Stimulated activated naive B cell treated with anti-CD40 and anti-IgM and Interleukin-4, amounts not matched to agents 10 μg/mL and 1 μg/mL and 100 μg/mL, for 72 hours (primary cell): ENCODE data around the gene TTLL10.

Experiments used
- ATAC-seq, 2 donors: fragments of 150-1000 bp; cut with Tn5 transposase; replicated peaks; 2 replicates each; pipeline ENCODE4 v1.10.0; 2021; ENCODE audit warnings: moderate library complexity in 1 of 2
- DNase-seq: peaks from one replicate; pipeline ENCODE4 v3.0.0; 2021
- H3K27ac Mint-ChIP-seq: one replicate; pipeline ENCODE4 v1.8.0; 2022; ENCODE audit warnings: mild to moderate bottlenecking, mixed read lengths
- H3K27me3 Mint-ChIP-seq, 2 donors: one replicate each; pipeline ENCODE4 v1.8.0; 2022; ENCODE audit warnings: mixed read lengths in 2 of 2
- H3K36me3 Mint-ChIP-seq, 2 donors: one replicate each; pipeline ENCODE4 v1.8.0; 2022; ENCODE audit warnings: mixed read lengths in 2 of 2, mild to moderate bottlenecking in 1 of 2
- H3K4me1 Mint-ChIP-seq, 2 donors: one replicate each; pipeline ENCODE4 v1.8.0; 2022; ENCODE audit warnings: mixed read lengths in 2 of 2, mild to moderate bottlenecking in 1 of 2
- H3K4me3 Mint-ChIP-seq, 2 donors: one replicate each; pipeline ENCODE4 v1.8.0; 2022; ENCODE audit warnings: mild to moderate bottlenecking in 2 of 2, mixed read lengths in 2 of 2, moderate library complexity in 1 of 2
- H3K9me3 Mint-ChIP-seq, 2 donors: one replicate each; pipeline ENCODE4 v1.8.0; 2022; ENCODE audit warnings: mixed read lengths in 2 of 2, mild to moderate bottlenecking in 1 of 2

TTLL10 gene

DNA sequence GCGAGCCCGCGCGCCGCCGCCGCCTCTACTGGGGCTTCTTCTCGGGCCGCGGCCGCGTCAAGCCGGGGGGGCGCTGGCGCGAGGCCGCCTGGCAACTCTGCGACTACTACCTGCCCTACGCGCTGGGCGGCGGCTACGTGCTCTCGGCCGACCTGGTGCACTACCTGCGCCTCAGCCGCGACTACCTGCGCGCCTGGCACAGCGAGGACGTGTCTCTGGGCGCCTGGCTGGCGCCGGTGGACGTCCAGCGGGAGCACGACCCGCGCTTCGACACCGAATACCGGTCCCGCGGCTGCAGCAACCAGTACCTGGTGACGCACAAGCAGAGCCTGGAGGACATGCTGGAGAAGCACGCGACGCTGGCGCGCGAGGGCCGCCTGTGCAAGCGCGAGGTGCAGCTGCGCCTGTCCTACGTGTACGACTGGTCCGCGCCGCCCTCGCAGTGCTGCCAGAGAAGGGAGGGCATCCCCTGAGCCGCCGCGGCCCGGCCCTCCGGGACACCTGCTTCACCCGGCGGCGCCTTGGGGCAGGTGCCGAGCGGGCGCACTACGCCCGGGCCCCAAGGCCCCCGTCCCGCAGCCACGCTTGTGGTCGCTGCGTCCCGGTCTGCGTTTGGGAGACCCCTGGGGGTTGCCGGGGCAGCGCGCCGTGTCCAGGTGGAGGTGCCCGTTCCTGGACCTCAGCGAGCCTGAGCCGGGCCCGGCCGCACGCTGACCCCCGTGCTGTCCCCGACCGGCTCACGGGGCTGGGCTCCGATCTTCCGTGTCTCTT lies 59.3 kb downstream of the TTLL10 start:
- Mint-ChIP-seq H3K4me3 (peak overlapping the region; percentile 80 to 83), H3K27me3 (no peaks in the 10 kb centered on the region), H3K36me3 (peaks cover 18 to 28% of the 10 kb centered on the region in 2 donors), H3K4me1 (peaks cover 31 to 67% of the 10 kb centered on the region in 2 donors), H3K9me3 (no peaks in the 10 kb centered on the region), H3K27ac (peak overlapping the region; percentile 87)
- DNase-seq (no peak), ATAC-seq (no peak)

DNA sequence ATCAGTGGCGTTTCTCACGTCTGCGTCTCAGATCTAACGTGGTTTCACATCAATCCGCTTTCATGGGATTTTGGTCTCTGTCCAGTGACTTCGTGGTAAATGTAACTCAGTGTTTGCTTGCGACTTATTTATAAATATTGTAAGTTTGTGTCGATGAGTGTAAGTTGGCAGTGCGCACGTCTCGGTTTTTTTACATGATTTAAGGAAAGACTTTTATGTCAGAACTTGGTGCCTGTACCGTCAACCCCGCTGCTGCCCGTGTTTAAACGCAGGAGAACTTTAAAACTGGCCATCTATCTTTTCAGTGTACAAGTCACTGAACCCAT lies 59.9 kb downstream of the TTLL10 start:
- Mint-ChIP-seq H3K4me1 (peaks cover 33 to 73% of the 10 kb centered on the region in 2 donors), H3K27ac (peak overlapping the region; percentile 87), H3K4me3 (peak overlapping the region; percentile 72 to 80), H3K36me3 (peaks cover 18 to 28% of the 10 kb centered on the region in 2 donors), H3K27me3 (no peaks in the 10 kb centered on the region), H3K9me3 (no peaks in the 10 kb centered on the region)
- ATAC-seq (no peak), DNase-seq (no peak)

GRCh38 chr1:1234180-1234808 lies 60.6 kb downstream of the TTLL10 start:
- Mint-ChIP-seq H3K4me3 (peak overlapping the region; percentile 72 to 80), H3K36me3 (peaks cover 18 to 27% of the 10 kb centered on the region in 2 donors), H3K27me3 (no peaks in the 10 kb centered on the region), H3K4me1 (peaks cover 33 to 76% of the 10 kb centered on the region in 2 donors), H3K9me3 (no peaks in the 10 kb centered on the region), H3K27ac (peak overlapping the region; percentile 87)
- DNase-seq = no peak
- no peak for ATAC-seq

GRCh38 chr1:1235016-1235744 lies 61.5 kb downstream of the TTLL10 start:
- Mint-ChIP-seq H3K27me3 (no peaks in the 10 kb centered on the region), H3K36me3 (peaks cover 14 to 19% of the 10 kb centered on the region in 2 donors), H3K27ac (no peak overlapping the region), H3K4me3 (no peak overlapping the region), H3K4me1 (peaks cover 24 to 67% of the 10 kb centered on the region in 2 donors), H3K9me3 (no peaks in the 10 kb centered on the region)
- ATAC-seq = no peak
- DNase-seq = no peak

DNA sequence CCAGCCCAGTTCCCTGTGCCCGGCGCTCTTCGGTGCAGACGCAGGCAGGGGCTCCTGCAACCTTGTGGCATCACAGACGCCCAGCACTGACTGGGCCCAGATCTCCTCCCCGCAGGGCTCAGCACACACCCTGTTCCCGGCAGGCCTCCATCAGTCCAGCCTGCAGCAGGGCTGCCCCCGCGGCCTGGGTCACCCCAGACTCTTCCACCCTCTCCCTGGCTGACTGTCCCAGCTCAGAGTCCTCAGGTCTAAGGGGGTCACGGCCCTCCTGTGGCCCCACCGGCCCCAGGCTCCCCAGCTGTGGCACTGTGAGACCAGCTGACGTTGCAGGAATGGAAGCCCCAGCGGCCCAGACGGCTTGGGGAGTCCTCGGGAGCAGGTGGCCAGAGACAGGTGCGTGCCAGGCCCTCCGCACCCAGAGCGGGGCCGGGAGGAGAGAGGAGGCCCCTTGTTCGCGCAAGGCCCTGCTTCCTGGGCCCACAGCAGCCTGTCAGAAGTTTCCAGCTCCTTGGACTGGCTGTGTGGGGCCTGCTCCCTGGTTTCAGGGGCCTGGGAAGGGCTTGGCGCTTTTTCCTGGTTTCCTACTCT lies 62.6 kb downstream of the TTLL10 start:
- H3K9me3 Mint-ChIP-seq = no peaks in the 10 kb centered on the region
- peaks cover 14 to 15% of the 10 kb centered on the region in 2 donors for H3K36me3 Mint-ChIP-seq
- H3K27ac Mint-ChIP-seq = peak overlapping the region; percentile 37
- DNase-seq (no peak), ATAC-seq (no peak)
- peaks cover 0 to 6% of the 10 kb centered on the region in 2 donors for H3K27me3 Mint-ChIP-seq
- H3K4me3 Mint-ChIP-seq = no peak overlapping the region
- H3K4me1 Mint-ChIP-seq = peaks cover 20 to 58% of the 10 kb centered on the region in 2 donors

DNA sequence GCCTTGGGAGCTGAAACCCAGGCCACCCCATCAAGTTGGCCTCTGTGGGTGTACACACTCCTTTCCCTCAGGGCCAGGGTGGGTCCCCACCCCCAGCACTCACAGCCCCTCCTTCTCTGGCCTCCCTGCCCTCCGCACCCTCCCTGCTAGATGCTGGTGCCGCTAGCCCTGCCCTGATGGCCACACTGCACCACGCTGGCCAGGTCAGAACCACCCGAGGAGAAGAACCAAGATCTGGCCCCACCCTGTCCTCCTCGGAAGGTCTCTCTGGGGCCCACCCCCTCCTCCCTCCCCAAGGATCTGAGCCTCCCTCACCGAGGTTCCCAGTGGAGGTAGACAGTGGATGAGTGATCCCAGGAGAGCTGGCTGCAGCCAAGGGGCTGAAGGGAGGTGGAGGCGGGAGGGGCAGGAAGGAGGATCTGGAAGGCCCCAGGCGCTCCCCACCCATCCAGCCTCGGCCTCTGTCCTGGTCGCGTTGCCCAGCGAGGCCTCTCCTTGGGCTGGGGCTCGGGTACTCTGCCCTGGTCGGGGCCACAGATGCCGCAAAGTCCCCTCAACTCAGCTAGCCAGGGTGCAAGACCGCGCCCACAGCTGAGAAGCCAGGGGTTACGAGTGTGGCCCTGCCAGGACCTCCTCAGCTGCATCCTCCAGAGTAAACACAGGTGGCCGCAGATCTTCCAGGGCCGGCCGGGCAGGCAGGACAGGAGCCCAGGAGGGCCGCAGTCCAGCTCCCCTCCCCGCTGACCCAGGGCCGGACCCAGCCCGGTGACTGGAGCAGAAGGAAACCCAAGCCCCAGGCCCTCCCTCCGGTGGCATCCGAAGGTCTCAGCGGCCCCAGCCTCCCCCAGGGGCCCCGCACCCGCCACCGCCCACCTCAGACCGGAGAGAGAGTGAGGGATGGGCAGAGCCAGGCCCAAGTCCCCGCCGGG lies 63.5 kb downstream of the TTLL10 start:
- Mint-ChIP-seq H3K27me3 (peaks cover 0 to 6% of the 10 kb centered on the region in 2 donors), H3K4me3 (peak overlapping the region; percentile 70 to 71), H3K36me3 (peaks cover 14 to 15% of the 10 kb centered on the region in 2 donors), H3K4me1 (peaks cover 22 to 58% of the 10 kb centered on the region in 2 donors), H3K9me3 (no peaks in the 10 kb centered on the region), H3K27ac (peak overlapping the region; percentile 73)
- DNase-seq (no peak), ATAC-seq (peak; percentile 1 to 7)

- peaks cover 22 to 58% of the 10 kb centered on the region in 2 donors for H3K4me1 Mint-ChIP-seq
- H3K27ac Mint-ChIP-seq = peak overlapping the region; percentile 73
- H3K36me3 Mint-ChIP-seq = peaks cover 14 to 15% of the 10 kb centered on the region in 2 donors
- H3K4me3 Mint-ChIP-seq = peak overlapping the region; percentile 70 to 71
- H3K27me3 Mint-ChIP-seq = peaks cover 0 to 6% of the 10 kb centered on the region in 2 donors
- peak; percentile 35 for DNase-seq
- peak; percentile 67 to 74 for ATAC-seq
- no peaks in the 10 kb centered on the region for H3K9me3 Mint-ChIP-seq
Measured at GRCh38 chr1:1237874-1238701, 64.4 kb downstream of the TTLL10 start.

DNA sequence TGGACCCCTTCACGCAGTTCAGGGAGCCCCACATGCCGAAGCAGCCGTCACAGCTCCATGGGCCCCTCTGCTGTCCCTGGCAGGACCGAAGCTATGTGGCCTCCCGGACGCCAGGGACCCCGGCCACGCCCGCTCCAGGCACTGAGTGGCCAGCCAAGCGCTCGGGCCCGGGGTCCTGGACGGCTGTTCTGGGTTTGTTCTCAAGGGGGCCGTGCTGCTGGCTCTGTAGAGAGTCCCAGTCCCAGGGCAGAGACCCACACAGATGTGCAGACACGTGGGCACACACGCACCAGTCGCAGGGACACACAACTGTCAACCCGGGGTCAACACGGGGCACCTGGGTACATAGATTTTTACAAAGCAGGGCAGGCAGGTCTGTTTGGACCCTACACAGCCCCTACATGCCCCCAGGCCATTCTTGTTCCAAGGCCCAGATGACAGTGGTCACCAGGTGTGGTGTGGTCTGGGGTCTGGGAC lies 65.1 kb downstream of the TTLL10 start:
- Mint-ChIP-seq H3K36me3 (peaks cover 10% of the 10 kb centered on the region in 2 donors), H3K27ac (no peak overlapping the region)
- no peak for ATAC-seq

GRCh38 chr1:1239227-1239613 lies 65.5 kb downstream of the TTLL10 start:
- Mint-ChIP-seq H3K27ac (no peak overlapping the region), H3K4me3 (no peak overlapping the region), H3K4me1 (peaks cover 16 to 49% of the 10 kb centered on the region in 2 donors), H3K36me3 (peaks cover 5 to 6% of the 10 kb centered on the region in 2 donors), H3K9me3 (no peaks in the 10 kb centered on the region), H3K27me3 (peaks cover 0 to 6% of the 10 kb centered on the region in 2 donors)
- no peak for DNase-seq
- ATAC-seq = no peak

More for the DNA sequence above, 65.1 kb downstream of the TTLL10 start:
- H3K4me3 Mint-ChIP-seq = no peak overlapping the region
- peaks cover 20 to 54% of the 10 kb centered on the region in 2 donors for H3K4me1 Mint-ChIP-seq
- DNase-seq = no peak
- H3K9me3 Mint-ChIP-seq = no peaks in the 10 kb centered on the region
- peaks cover 0 to 6% of the 10 kb centered on the region in 2 donors for H3K27me3 Mint-ChIP-seq

- H3K4me3 Mint-ChIP-seq = no peak overlapping the region
- no peak for DNase-seq
- peaks cover 0 to under 1% of the 10 kb centered on the region in 2 donors for H3K36me3 Mint-ChIP-seq
- no peak overlapping the region for H3K27ac Mint-ChIP-seq
- peaks cover 0 to 6% of the 10 kb centered on the region in 2 donors for H3K27me3 Mint-ChIP-seq
- H3K4me1 Mint-ChIP-seq = peaks cover 11 to 43% of the 10 kb centered on the region in 2 donors
- ATAC-seq = no peak
- no peaks in the 10 kb centered on the region for H3K9me3 Mint-ChIP-seq
Measured at GRCh38 chr1:1239614-1240347, 66.1 kb downstream of the TTLL10 start.

GRCh38 chr1:1240348-1240732 lies 66.7 kb downstream of the TTLL10 start:
- peaks cover 11 to 38% of the 10 kb centered on the region in 2 donors for H3K4me1 Mint-ChIP-seq
- H3K27me3 Mint-ChIP-seq = peaks cover 0 to 6% of the 10 kb centered on the region in 2 donors
- H3K9me3 Mint-ChIP-seq = no peaks in the 10 kb centered on the region
- ATAC-seq (no peak), DNase-seq (no peak)
- H3K4me3 Mint-ChIP-seq = no peak overlapping the region
- no peaks in the 10 kb centered on the region for H3K36me3 Mint-ChIP-seq
- H3K27ac Mint-ChIP-seq = no peak overlapping the region
